GM12878 (cell line): Measurements from ENCODE around the gene RNLS. TPM values are rescaled to one million over a fixed set of nuclear protein-coding genes. Genes with fewer than 3 reads are reported as not detected.

Experiments used
- ATAC-seq: fragments of 200-7000 bp; cut with Tn5 transposase; 3 replicates; pipeline ENCODE4 v1.9.1; 2020; ENCODE audit warnings: mild to moderate bottlenecking, moderate library complexity
- BruUV-seq: library from RNA; stranded (reverse); fragments of 400-500 nt; replicated peaks from 2 replicates; lab custom pipeline; 2021; lab: Mats Ljungman, UMichigan
- CTCF ChIA-PET: fragments of 300-600 bp; sonication (Branson Sonifier 250); formaldehyde crosslinking; extraction: SDS; loops from one replicate; lab custom pipeline; 2021; ENCODE audit warnings: inconsistent platforms; lab: Yijun Ruan, JAX
- POLR2A ChIA-PET: fragments of 350-600 bp; formaldehyde crosslinking; extraction: SDS; loops from one replicate; lab custom pipeline; 2021; ENCODE audit warnings: inconsistent platforms; lab: Charles Lee
- RAD21 ChIA-PET: fragments of 300-600 bp; sonication (Branson Sonifier 250); formaldehyde crosslinking; loops from one replicate; lab custom pipeline; 2023; ENCODE audit warnings: antibody characterized with exemption; ENCODE audit not compliant: unreplicated experiment; lab: Charles Lee
- SMC1A ChIA-PET: fragments of 300-600 bp; sonication (Branson Sonifier 250); formaldehyde crosslinking; loops from one replicate; lab custom pipeline; 2023; ENCODE audit not compliant: unreplicated experiment, uncharacterized antibody; lab: Charles Lee
- DNase-seq: peaks from one replicate; pipeline ENCODE4 v3.0.0-alpha.2; 2011; ENCODE audit warnings: low read depth, low spot score
- FAIRE-seq: peaks from 3 replicates; lab custom pipeline; 2011; peaks lifted over from hg19 to GRCh38; lab: Jason Lieb, UNC
- H2AFZ ChIP-seq: 2 replicates; pipeline ENCODE4 v1.6.0; 2011; ENCODE audit warnings: low read depth, low read length, control low read depth; ENCODE audit not compliant: control insufficient read depth
- H3K27ac ChIP-seq: 2 replicates; pipeline ENCODE4 v1.5.1; 2011; ENCODE audit warnings: control low read depth; ENCODE audit not compliant: control insufficient read depth, insufficient read depth
- H3K27me3 ChIP-seq, 2 experiments: replicated peaks in 1 of 2; 2 replicates each; pipeline versions ENCODE4 v1.6.0 to v1.6.1; 2011; ENCODE audit warnings: low read length in 1 of 2; ENCODE audit not compliant: control insufficient read depth in 2 of 2, insufficient read depth in 2 of 2
- H3K36me3 ChIP-seq, 2 experiments: 2 replicates each; pipeline ENCODE4 v1.5.1; 2011; ENCODE audit warnings: low read length in 1 of 2; ENCODE audit not compliant: control insufficient read depth in 2 of 2, insufficient read depth in 2 of 2
- H3K4me1 ChIP-seq: 2 replicates; pipeline ENCODE4 v1.6.1; 2011; ENCODE audit warnings: mild to moderate bottlenecking, low read length, moderate library complexity, mixed read lengths; ENCODE audit not compliant: control insufficient read depth, insufficient read depth
- H3K4me2 ChIP-seq: 2 replicates; pipeline ENCODE4 v1.6.0; 2011; ENCODE audit warnings: control low read depth; ENCODE audit not compliant: control insufficient read depth, insufficient read depth
- H3K4me3 ChIP-seq: fragments of 200-600 bp; sonication (generic); 2 replicates; pipeline ENCODE4 v1.5.1; 2016
- H3K79me2 ChIP-seq: 2 replicates; pipeline ENCODE4 v1.6.0; 2011; ENCODE audit warnings: low read length; ENCODE audit not compliant: control insufficient read depth, insufficient read depth
- H3K9ac ChIP-seq: 2 replicates; pipeline ENCODE4 v1.8.0; 2011; ENCODE audit warnings: low read length, control low read depth, mixed read lengths; ENCODE audit not compliant: control insufficient read depth, insufficient read depth
- H3K9me3 ChIP-seq: replicated peaks from 3 replicates; pipeline ENCODE4 v1.5.1; 2011; ENCODE audit warnings: mild to moderate bottlenecking, low read length; ENCODE audit not compliant: control insufficient read depth, insufficient read depth
- H4K20me1 ChIP-seq: 2 replicates; pipeline ENCODE4 v1.6.0; 2011; ENCODE audit not compliant: control insufficient read depth, insufficient read depth
- ETV6 ChIP-seq, 2 experiments: fragments of 450-650 bp in 1 of 2; IDR thresholded peaks in 1 of 2; conservative IDR thresholded peaks in 1 of 2; 2 replicates each; pipeline ENCODE4 v1.6.1; 2014; ENCODE audit warnings: antibody characterized with exemption in 1 of 2, borderline replicate concordance in 1 of 2, low read depth in 1 of 2, mild to moderate bottlenecking in 1 of 2, moderate library complexity in 1 of 2
- MAX ChIP-seq: IDR thresholded peaks from 2 replicates; pipeline ENCODE4 v1.6.1; 2012; ENCODE audit warnings: low read depth, low read length, improper control_type of control experiment
- RBBP5 ChIP-seq: fragments of 200-600 bp; sonication (generic); conservative IDR thresholded peaks from 2 replicates; pipeline ENCODE4 v1.6.1; 2016
- RELA ChIP-seq: fragments of 450-650 bp; IDR thresholded peaks from 2 replicates; pipeline ENCODE4 v1.8.0; 2014; ENCODE audit warnings: borderline replicate concordance; ENCODE audit not compliant: partially characterized antibody
- SKIL ChIP-seq: fragments of 450-650 bp; IDR thresholded peaks from 2 replicates; pipeline ENCODE4 v1.6.1; 2017; ENCODE audit warnings: mild to moderate bottlenecking, low read depth, inconsistent platforms; ENCODE audit not compliant: poor library complexity, severe bottlenecking
- ZBTB33 ChIP-seq: fragments of 450-650 bp; IDR thresholded peaks from 2 replicates; pipeline ENCODE4 v1.6.1; 2017; ENCODE audit warnings: mild to moderate bottlenecking
- ZZZ3 ChIP-seq: IDR thresholded peaks from 2 replicates; pipeline ENCODE4 v1.6.1; 2011; ENCODE audit warnings: low read depth; ENCODE audit not compliant: control insufficient read depth, insufficient read length
- WGBS: methylation state at CpG from one replicate; pipeline ENCODE4 v1.1.6; 2016; ENCODE audit warnings: low lambda C conversion rate; ENCODE audit not compliant: insufficient replicate concordance, insufficient coverage; ENCODE audit errors: missing lambda C conversion rate; 5-methylcytosine and 5-hydroxymethylcytosine counted together
- in situ Hi-C: fragments of 300-500 bp; cut with MboI; formaldehyde crosslinking; loops from 9 replicates; pipeline ENCODE4 v1.14.3; 2018; ENCODE audit warnings: mixed read lengths
- intact Hi-C: fragments of 100-400 bp; cut with micrococcal nuclease; formaldehyde crosslinking; loops from one replicate; pipeline ENCODE4 v1.14.2; 2022; ENCODE audit not compliant: unreplicated experiment
- polyA plus RNA-seq, 11 experiments: library from polyadenylated mRNA; depleted of rRNA in 4 of 11; unstranded in 6 of 11; stranded (reverse) in 5 of 11; fragments of >200 nt; fragmentation: Nextera tagmentation in 4 of 11; fragmentation: Illumina TruSeq in 1 of 11; extraction: Ambion mirVana in 4 of 11; extraction: Trizol in 1 of 11; gene quantifications; 1 replicate in 1 of 11; 2 replicates in 10 of 11; pipeline versions ENCODE4 v1.2.1 to v1.2.3, GENCODE V29; 2011 to 2016; ENCODE audit warnings: inconsistent platforms in 2 of 11, missing spikeins in 2 of 11, low read depth in 1 of 11
- total RNA-seq, 4 experiments: library from RNA; depleted of rRNA in 3 of 4; stranded (reverse); fragments of >200 nt in 3 of 4; fragmentation: Illumina TruSeq in 1 of 4; extraction: Trizol in 1 of 4; gene quantifications; 2 replicates each; pipeline versions ENCODE4 v1.2.1 to v1.2.3, GENCODE V29; 2013 to 2021

RNLS gene
- total and polyA plus RNA-seq, 10 of the 15 experiments (the other 5 are each of a cell fraction or from before 2014, with no cell fraction given), result 3.4 to 6.7 (median 4.6) TPM

DNA sequence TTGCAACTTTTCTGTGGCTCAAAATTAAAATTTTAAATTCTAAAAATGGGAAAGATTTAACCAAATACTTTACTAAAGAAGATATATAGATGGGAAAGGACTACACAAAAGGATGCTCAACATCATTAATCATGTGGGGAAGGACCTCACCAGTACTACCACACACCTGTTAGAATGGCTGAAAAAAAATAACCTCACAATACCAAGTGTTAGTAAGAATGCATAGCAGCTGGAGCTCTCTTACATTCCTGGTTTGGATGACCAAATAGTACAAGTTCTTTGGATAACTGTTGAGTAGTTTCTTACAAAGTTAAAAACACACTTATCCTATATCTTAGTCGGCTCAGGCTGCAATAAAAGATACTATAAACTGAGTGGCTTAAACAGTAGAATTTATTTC is 37.3 kb upstream of the RNLS start:
- BruUV-seq, result no TSS peak
- Histone ChIP-seq H3K9ac (no peak overlapping the region), H3K4me1 (no peaks in the 10 kb centered on the region), H3K79me2 (no peaks in the 10 kb centered on the region), H3K36me3 (no peaks in the 10 kb centered on the region), H2AFZ (no peak overlapping the region), H3K4me2 (no peak overlapping the region), H3K9me3 (no peaks in the 10 kb centered on the region), H3K27ac (no peak overlapping the region), H3K27me3 (no peaks in the 10 kb centered on the region), H4K20me1 (no peaks in the 10 kb centered on the region), H3K4me3 (no peak overlapping the region)
- RAD21 ChIA-PET, result no interaction called here
- intact Hi-C loops (no loop called here), in situ Hi-C loops (no loop called here)
- SMC1A ChIA-PET, result interaction anchor here (0.7 kb wide), 1 partner anchor 9 kb away, joined by 3 read pairs; no protein-coding TSS in a partner anchor
- CTCF ChIA-PET, result interaction anchor here (0.6 kb wide), 1 partner anchor 204 kb away, joined by 3 read pairs; no protein-coding TSS in a partner anchor
- TF ChIP-seq SKIL (no peak), RELA (no peak), ZZZ3 (no peak), RBBP5 (no peak), ETV6 (conservative IDR thresholded peaks at IDR 0.05 in 1 of 2, IDR thresholded peaks at IDR 0.05 in 1 of 2; ENCODE audit: borderline replicate concordance in 1 of 2, low read depth in 1 of 2) (no peak), MAX (no peak), ZBTB33 (no peak)
- POLR2A ChIA-PET, result no interaction called here
- FAIRE-seq (no peak), DNase-seq (no peak), ATAC-seq (no peak)
- WGBS, result 79% methylated on average over 1 of the region's 1 CpG
